Activated T-cell treated with anti-CD3 and anti-CD28 coated beads, Interleukin-2, amount 50 U/mL, for 72 hours (primary cell): ENCODE data around the gene COL13A1. TPM values are rescaled to one million over a fixed set of nuclear protein-coding genes. Genes with fewer than 3 reads are reported as not detected.

Source experiments
- ATAC-seq, 2 donors: fragments of 150-1000 bp; cut with Tn5 transposase; replicated peaks in 1 of 2; 2 replicates each; pipeline ENCODE4 v1.10.0; 2021; ENCODE audit warnings: moderate library complexity in 2 of 2, mild to moderate bottlenecking in 1 of 2
- DNase-seq, 2 donors: peaks; one replicate each; pipeline ENCODE4 v3.0.0; 2021 to 2022; ENCODE audit warnings: mixed read lengths in 1 of 2
- H3K27ac Mint-ChIP-seq: one replicate; pipeline ENCODE4 v1.8.0; 2022; ENCODE audit warnings: mild to moderate bottlenecking, moderate library complexity, mixed read lengths
- H3K27me3 Mint-ChIP-seq: one replicate; pipeline ENCODE4 v1.8.0; 2022; ENCODE audit warnings: low read depth, mixed read lengths
- H3K36me3 Mint-ChIP-seq, 2 donors: one replicate each; pipeline ENCODE4 v1.8.0; 2022; ENCODE audit warnings: mixed read lengths in 2 of 2, mild to moderate bottlenecking in 1 of 2; ENCODE audit not compliant: insufficient read depth in 2 of 2
- H3K4me1 Mint-ChIP-seq: one replicate; pipeline ENCODE4 v1.8.0; 2022; ENCODE audit warnings: low read depth, mixed read lengths
- H3K4me3 Mint-ChIP-seq, 2 donors: one replicate each; pipeline ENCODE4 v1.8.0; 2022; ENCODE audit warnings: mild to moderate bottlenecking in 2 of 2, mixed read lengths in 2 of 2, moderate library complexity in 2 of 2
- H3K9me3 Mint-ChIP-seq, 2 donors: one replicate each; pipeline ENCODE4 v1.8.0; 2022; ENCODE audit warnings: mixed read lengths in 2 of 2
- total RNA-seq, 2 donors: library from RNA; stranded (reverse); gene quantifications; one replicate each; pipeline ENCODE4 v1.2.3, GENCODE V29; 2022

The COL13A1 gene
- not detected for total RNA-seq

- ATAC-seq (peak in 1 of 2 donors; percentile 13), DNase-seq (no peak)
- Mint-ChIP-seq H3K27me3 (peaks cover 56% of the 10 kb centered on the region), H3K4me1 (peaks cover 14% of the 10 kb centered on the region), H3K27ac (no peak within 1 kb of the TSS), H3K4me3 (peak within 1 kb of the TSS; percentile 57 to 72), H3K36me3 (peaks cover 0 to 1% of the 10 kb centered on the region in 2 donors), H3K9me3 (peaks cover 0 to under 1% of the 10 kb centered on the region in 2 donors)
Observed at GRCh38 chr10:69801434-69802315, at the start of gene COL13A1. Gene COL13A1 (plus strand): TSS chr10:69801906. CDS start chr10:69802424, 518 bp downstream.

- ATAC-seq = no peak
- H3K9me3 Mint-ChIP-seq = no peaks in the 10 kb centered on the region
- H3K36me3 Mint-ChIP-seq = no peaks in the 10 kb centered on the region
- H3K4me3 Mint-ChIP-seq = no peak overlapping the region
- peaks cover 40% of the 10 kb centered on the region for H3K27me3 Mint-ChIP-seq
- no peak for DNase-seq
- H3K4me1 Mint-ChIP-seq = no peaks in the 10 kb centered on the region
- H3K27ac Mint-ChIP-seq = no peak overlapping the region
Observed at GRCh38 chr10:69752479-69752878, 49.2 kb upstream of the COL13A1 start.

- no peaks in the 10 kb centered on the region for H3K4me1 Mint-ChIP-seq
- H3K4me3 Mint-ChIP-seq = no peak overlapping the region
- H3K27ac Mint-ChIP-seq = no peak overlapping the region
- DNase-seq (no peak), ATAC-seq (no peak)
- peaks cover 23% of the 10 kb centered on the region for H3K27me3 Mint-ChIP-seq
- no peaks in the 10 kb centered on the region for H3K9me3 Mint-ChIP-seq
- no peaks in the 10 kb centered on the region for H3K36me3 Mint-ChIP-seq
Observed at GRCh38 chr10:69756279-69756678, 45.4 kb upstream of the COL13A1 start.

- Mint-ChIP-seq H3K4me1 (no peaks in the 10 kb centered on the region), H3K36me3 (no peaks in the 10 kb centered on the region), H3K27ac (no peak overlapping the region), H3K9me3 (no peaks in the 10 kb centered on the region), H3K27me3 (peaks cover 23% of the 10 kb centered on the region), H3K4me3 (no peak overlapping the region)
- DNase-seq = no peak
- no peak for ATAC-seq
Observed at GRCh38 chr10:69757206-69757552, 44.5 kb upstream of the COL13A1 start.

GRCh38 chr10:69757553-69758309 lies 44.0 kb upstream of the COL13A1 start:
- H3K27me3 Mint-ChIP-seq = peaks cover 21% of the 10 kb centered on the region
- ATAC-seq = peak in 1 of 2 donors; percentile 33
- no peaks in the 10 kb centered on the region for H3K36me3 Mint-ChIP-seq
- H3K9me3 Mint-ChIP-seq = no peaks in the 10 kb centered on the region
- no peak for DNase-seq
- no peak overlapping the region for H3K4me3 Mint-ChIP-seq
- H3K27ac Mint-ChIP-seq = no peak overlapping the region
- H3K4me1 Mint-ChIP-seq = no peaks in the 10 kb centered on the region

GRCh38 chr10:69758310-69758728 lies 43.4 kb upstream of the COL13A1 start:
- Mint-ChIP-seq H3K27me3 (peaks cover 21% of the 10 kb centered on the region), H3K4me1 (no peaks in the 10 kb centered on the region), H3K27ac (no peak overlapping the region), H3K9me3 (no peaks in the 10 kb centered on the region), H3K4me3 (no peak overlapping the region), H3K36me3 (no peaks in the 10 kb centered on the region)
- peak in 1 of 2 donors; percentile 21 for ATAC-seq
- DNase-seq = no peak

- H3K4me1 Mint-ChIP-seq = no peaks in the 10 kb centered on the region
- no peak overlapping the region for H3K27ac Mint-ChIP-seq
- no peak overlapping the region for H3K4me3 Mint-ChIP-seq
- DNase-seq (no peak), ATAC-seq (no peak)
- no peaks in the 10 kb centered on the region for H3K9me3 Mint-ChIP-seq
- H3K36me3 Mint-ChIP-seq = no peaks in the 10 kb centered on the region
- H3K27me3 Mint-ChIP-seq = peaks cover 21% of the 10 kb centered on the region
Observed at GRCh38 chr10:69759641-69760040, 42.1 kb upstream of the COL13A1 start.

- Mint-ChIP-seq H3K27ac (no peak overlapping the region), H3K36me3 (no peaks in the 10 kb centered on the region), H3K27me3 (peaks cover 21% of the 10 kb centered on the region), H3K9me3 (no peaks in the 10 kb centered on the region), H3K4me1 (no peaks in the 10 kb centered on the region), H3K4me3 (no peak overlapping the region)
- ATAC-seq = no peak
- DNase-seq = no peak
Observed at GRCh38 chr10:69760072-69760471, 41.6 kb upstream of the COL13A1 start.

GRCh38 chr10:69761320-69761719 lies 40.4 kb upstream of the COL13A1 start:
- H3K9me3 Mint-ChIP-seq = no peaks in the 10 kb centered on the region
- no peak overlapping the region for H3K4me3 Mint-ChIP-seq
- H3K4me1 Mint-ChIP-seq = no peaks in the 10 kb centered on the region
- H3K27ac Mint-ChIP-seq = no peak overlapping the region
- ATAC-seq = no peak
- H3K27me3 Mint-ChIP-seq = peaks cover 21% of the 10 kb centered on the region
- no peak for DNase-seq
- H3K36me3 Mint-ChIP-seq = no peaks in the 10 kb centered on the region

- H3K9me3 Mint-ChIP-seq = no peaks in the 10 kb centered on the region
- H3K4me1 Mint-ChIP-seq = no peaks in the 10 kb centered on the region
- no peak for ATAC-seq
- DNase-seq = no peak
- peaks cover 17% of the 10 kb centered on the region for H3K27me3 Mint-ChIP-seq
- H3K4me3 Mint-ChIP-seq = no peak overlapping the region
- no peak overlapping the region for H3K27ac Mint-ChIP-seq
- H3K36me3 Mint-ChIP-seq = no peaks in the 10 kb centered on the region
Observed at GRCh38 chr10:69766161-69766910, 35.4 kb upstream of the COL13A1 start.

GRCh38 chr10:69767793-69768192 lies 33.9 kb upstream of the COL13A1 start:
- ATAC-seq = no peak
- H3K9me3 Mint-ChIP-seq = no peaks in the 10 kb centered on the region
- no peak overlapping the region for H3K27ac Mint-ChIP-seq
- peaks cover 6% of the 10 kb centered on the region for H3K27me3 Mint-ChIP-seq
- DNase-seq = no peak
- H3K4me1 Mint-ChIP-seq = no peaks in the 10 kb centered on the region
- no peak overlapping the region for H3K4me3 Mint-ChIP-seq
- H3K36me3 Mint-ChIP-seq = no peaks in the 10 kb centered on the region

GRCh38 chr10:69768386-69768785 lies 33.3 kb upstream of the COL13A1 start:
- H3K27me3 Mint-ChIP-seq = peaks cover 6% of the 10 kb centered on the region
- H3K9me3 Mint-ChIP-seq = no peaks in the 10 kb centered on the region
- ATAC-seq (no peak), DNase-seq (no peak)
- no peaks in the 10 kb centered on the region for H3K36me3 Mint-ChIP-seq
- H3K4me1 Mint-ChIP-seq = no peaks in the 10 kb centered on the region
- H3K4me3 Mint-ChIP-seq = no peak overlapping the region
- no peak overlapping the region for H3K27ac Mint-ChIP-seq
